GM23338 (cell line): ENCODE measurements around the gene IRF3. TPM values are rescaled to one million over a fixed set of nuclear protein-coding genes. Genes with fewer than 3 reads are reported as not detected.

Source experiments
- ATAC-seq: fragments of 200-7000 bp; cut with Tn5 transposase; 3 replicates; pipeline ENCODE4 v1.9.1; 2020
- DNase-seq: peaks from one replicate; pipeline ENCODE4 v3.0.0-alpha.2; 2015; ENCODE audit warnings: low spot score
- H2AFZ ChIP-seq: fragments of 200-600 bp; sonication (generic); 2 replicates; pipeline ENCODE4 v1.8.0; 2016; ENCODE audit warnings: antibody characterized with exemption, mild to moderate bottlenecking, moderate library complexity
- H3F3A ChIP-seq: fragments of 200-600 bp; sonication (generic); replicated peaks from 2 replicates; pipeline ENCODE4 v1.8.0; 2017; ENCODE audit warnings: antibody characterized with exemption, mixed run types, low read depth
- H3K27ac ChIP-seq: fragments of 200-600 bp; sonication (generic); 2 replicates; pipeline ENCODE4 v1.6.1; 2016; ENCODE audit warnings: low read depth
- H3K27me3 ChIP-seq: fragments of 200-600 bp; sonication (generic); 2 replicates; pipeline ENCODE4 v1.8.0; 2016; ENCODE audit warnings: mild to moderate bottlenecking, mixed run types, moderate library complexity; ENCODE audit not compliant: insufficient read depth
- H3K36me3 ChIP-seq: fragments of 200-600 bp; sonication (generic); 2 replicates; pipeline ENCODE4 v1.8.0; 2016; ENCODE audit warnings: mild to moderate bottlenecking; ENCODE audit not compliant: insufficient read depth
- H3K4me1 ChIP-seq: fragments of 200-600 bp; sonication (generic); 2 replicates; pipeline ENCODE4 v1.8.0; 2016; ENCODE audit warnings: mild to moderate bottlenecking, moderate library complexity; ENCODE audit not compliant: insufficient read depth
- H3K4me2 ChIP-seq: fragments of 200-600 bp; sonication (generic); 2 replicates; pipeline ENCODE4 v1.7.1; 2017; ENCODE audit warnings: mixed run types
- H3K4me3 ChIP-seq: fragments of 200-600 bp; sonication (generic); 2 replicates; pipeline ENCODE4 v1.6.1; 2016; ENCODE audit warnings: mixed run types
- H3K79me2 ChIP-seq: fragments of 200-600 bp; sonication (generic); replicated peaks from 2 replicates; pipeline ENCODE4 v1.8.0; 2017; ENCODE audit warnings: mild to moderate bottlenecking; ENCODE audit not compliant: insufficient read depth
- H3K9me2 ChIP-seq: fragments of 200-600 bp; sonication (generic); 2 replicates; pipeline ENCODE4 v1.8.0; 2017; ENCODE audit not compliant: insufficient read depth
- H4K20me1 ChIP-seq: fragments of 200-600 bp; sonication (generic); replicated peaks from 2 replicates; pipeline ENCODE4 v1.8.0; 2017; ENCODE audit warnings: mild to moderate bottlenecking; ENCODE audit not compliant: insufficient read depth
- H3K27ac Mint-ChIP-seq: 2 replicates; pipeline ENCODE4 v1.8.0; 2020; ENCODE audit warnings: inconsistent platforms, mild to moderate bottlenecking, moderate library complexity, mixed read lengths
- H3K27me3 Mint-ChIP-seq: 3 replicates; pipeline ENCODE4 v1.8.0; 2022; ENCODE audit warnings: low read depth, mild to moderate bottlenecking, moderate library complexity, mixed read lengths, inconsistent platforms; ENCODE audit not compliant: insufficient read depth, poor library complexity
- H3K36me3 Mint-ChIP-seq: 3 replicates; pipeline ENCODE4 v1.8.0; 2021; ENCODE audit warnings: low read depth, mild to moderate bottlenecking, inconsistent platforms, moderate library complexity, mixed read lengths
- H3K4me1 Mint-ChIP-seq: 3 replicates; pipeline ENCODE4 v1.8.0; 2020; ENCODE audit warnings: mild to moderate bottlenecking, inconsistent platforms, mixed read lengths
- H3K4me3 Mint-ChIP-seq: 3 replicates; pipeline ENCODE4 v1.8.0; 2021; ENCODE audit warnings: moderate library complexity, mild to moderate bottlenecking, inconsistent platforms, mixed read lengths
- H3K9me3 Mint-ChIP-seq: 3 replicates; pipeline ENCODE4 v1.8.0; 2020; ENCODE audit warnings: moderate library complexity, mild to moderate bottlenecking, inconsistent platforms, mixed read lengths
- JUNB ChIP-seq: IDR thresholded peaks from one replicate; pipeline ENCODE4 v1.6.1; 2016; ENCODE audit warnings: antibody characterized with exemption; ENCODE audit not compliant: unreplicated experiment
- POLR2AphosphoS5 ChIP-seq: IDR thresholded peaks from 2 replicates; pipeline ENCODE4 v1.6.1; 2016; ENCODE audit warnings: antibody characterized with exemption, low read depth
- ZNF331 ChIP-seq: fragments of 250-450 bp; sonication (Bioruptor Pico); IDR thresholded peaks from 2 replicates; pipeline ENCODE4 v1.5.0; 2020; ENCODE audit warnings: low read depth, mild to moderate bottlenecking, moderate library complexity
- polyA plus RNA-seq: library from polyadenylated mRNA; unstranded; fragments of >200 nt; fragmentation: Nextera tagmentation; extraction: Ambion mirVana; gene quantifications from 2 replicates; pipeline ENCODE4 v1.2.1, GENCODE V29; 2016
- total RNA-seq: library from RNA; depleted of rRNA; stranded (reverse); fragments of >200 nt; shearing (Covaris generic); gene quantifications from 2 replicates; pipeline ENCODE4 v1.2.3, GENCODE V29; 2014
- TF ChIP-seq, protein P1 (sequence below): IDR thresholded peaks from one replicate; pipeline ENCODE4 v1.6.1; 2018; ENCODE audit warnings: antibody characterized with exemption; ENCODE audit not compliant: unreplicated experiment
- TF ChIP-seq, protein P2 (sequence below), 2 experiments: fragments of 200-600 bp in 1 of 2; sonication (generic) in 1 of 2; conservative IDR thresholded peaks; 2 replicates each; pipeline versions ENCODE4 v1.5.1 to v1.6.1; 2016 to 2017; ENCODE audit warnings: antibody characterized with exemption in 2 of 2, low read depth in 2 of 2, mild to moderate bottlenecking in 2 of 2, moderate library complexity in 1 of 2

The IRF3 gene
- total and polyA plus RNA-seq, 2 experiments from 2014 or later = 57.4 to 164 TPM

DNA sequence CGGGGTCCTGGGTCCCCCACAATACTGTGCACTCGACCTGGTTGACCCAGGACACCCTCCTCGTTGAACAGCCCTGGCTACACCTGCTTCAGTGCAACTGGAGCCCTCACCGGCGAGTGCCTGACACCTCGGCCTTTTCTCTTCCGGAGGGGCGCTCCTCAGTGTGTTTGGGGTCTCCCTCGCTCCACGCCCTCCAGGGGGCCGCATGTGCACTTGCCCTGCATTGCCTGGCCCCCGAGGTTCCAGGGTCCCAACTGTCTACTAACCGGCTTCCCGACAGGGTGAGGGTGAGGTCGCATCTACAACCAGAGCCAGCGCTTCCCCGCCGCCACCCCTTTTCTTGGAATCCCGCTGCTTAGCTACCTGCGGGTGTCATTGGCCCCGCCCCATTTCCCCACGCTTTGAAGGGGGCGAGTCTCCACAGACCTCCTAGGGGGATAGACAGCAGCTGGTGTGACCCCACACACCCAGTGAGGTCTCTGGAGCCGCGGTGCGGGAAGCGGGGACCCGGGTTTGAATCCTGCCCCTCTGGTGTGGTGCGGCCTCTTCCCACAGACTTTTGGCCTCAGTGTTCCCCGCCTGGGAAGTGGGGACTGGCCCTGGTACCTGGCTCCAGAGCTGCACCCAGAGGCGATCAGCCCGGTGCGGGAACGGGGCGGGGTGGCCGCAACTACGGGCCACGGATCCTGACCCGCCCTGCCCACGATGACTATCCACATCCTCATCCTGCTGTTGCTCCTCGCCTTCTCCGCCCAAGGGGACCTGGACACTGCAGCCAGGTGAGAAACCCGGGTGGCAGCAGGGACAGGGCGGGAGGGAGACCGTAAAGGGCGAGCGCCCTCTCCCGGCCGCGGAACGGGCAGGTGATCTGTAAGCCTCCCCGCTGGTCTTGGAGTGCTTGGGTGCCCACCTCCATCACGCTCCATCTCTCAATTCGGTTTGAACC, 23.7 kb upstream of the IRF3 start, which contains the start of gene ADM5:
Gene ADM5, plus strand, starts transcription at position 462 of the 946 bp plus-strand sequence. Its CDS starts 244 bp downstream, at position 706.
- Mint-ChIP-seq H3K27me3 (peaks cover 39% of the 10 kb centered on the region), H3K9me3 (peaks cover 8% of the 10 kb centered on the region)
- peaks cover 58% of the 10 kb centered on the region for H3F3A ChIP-seq

More for the DNA sequence above, 23.7 kb upstream of the IRF3 start, which contains the start of gene ADM5:
- DNase-seq (peak; percentile 85), ATAC-seq (peak; percentile 62)
- Histone ChIP-seq H3K4me3 (peak within 1 kb of the TSS; percentile 97), H3K4me2 (peak within 1 kb of the TSS; percentile 99), H3K9me2 (no peaks in the 10 kb centered on the region), H3K27me3 (no peaks in the 10 kb centered on the region), H3K27ac (peak within 1 kb of the TSS; percentile 85), H2AFZ (no peak within 1 kb of the TSS; the same call in 1 of the 2 replicates), H3K36me3 (peaks cover 12% of the 10 kb centered on the region), H3K79me2 (peaks cover 18% of the 10 kb centered on the region), H3K4me1 (peaks cover 29% of the 10 kb centered on the region), H4K20me1 (peaks cover 25% of the 10 kb centered on the region)
- TF ChIP-seq, protein P1, sequence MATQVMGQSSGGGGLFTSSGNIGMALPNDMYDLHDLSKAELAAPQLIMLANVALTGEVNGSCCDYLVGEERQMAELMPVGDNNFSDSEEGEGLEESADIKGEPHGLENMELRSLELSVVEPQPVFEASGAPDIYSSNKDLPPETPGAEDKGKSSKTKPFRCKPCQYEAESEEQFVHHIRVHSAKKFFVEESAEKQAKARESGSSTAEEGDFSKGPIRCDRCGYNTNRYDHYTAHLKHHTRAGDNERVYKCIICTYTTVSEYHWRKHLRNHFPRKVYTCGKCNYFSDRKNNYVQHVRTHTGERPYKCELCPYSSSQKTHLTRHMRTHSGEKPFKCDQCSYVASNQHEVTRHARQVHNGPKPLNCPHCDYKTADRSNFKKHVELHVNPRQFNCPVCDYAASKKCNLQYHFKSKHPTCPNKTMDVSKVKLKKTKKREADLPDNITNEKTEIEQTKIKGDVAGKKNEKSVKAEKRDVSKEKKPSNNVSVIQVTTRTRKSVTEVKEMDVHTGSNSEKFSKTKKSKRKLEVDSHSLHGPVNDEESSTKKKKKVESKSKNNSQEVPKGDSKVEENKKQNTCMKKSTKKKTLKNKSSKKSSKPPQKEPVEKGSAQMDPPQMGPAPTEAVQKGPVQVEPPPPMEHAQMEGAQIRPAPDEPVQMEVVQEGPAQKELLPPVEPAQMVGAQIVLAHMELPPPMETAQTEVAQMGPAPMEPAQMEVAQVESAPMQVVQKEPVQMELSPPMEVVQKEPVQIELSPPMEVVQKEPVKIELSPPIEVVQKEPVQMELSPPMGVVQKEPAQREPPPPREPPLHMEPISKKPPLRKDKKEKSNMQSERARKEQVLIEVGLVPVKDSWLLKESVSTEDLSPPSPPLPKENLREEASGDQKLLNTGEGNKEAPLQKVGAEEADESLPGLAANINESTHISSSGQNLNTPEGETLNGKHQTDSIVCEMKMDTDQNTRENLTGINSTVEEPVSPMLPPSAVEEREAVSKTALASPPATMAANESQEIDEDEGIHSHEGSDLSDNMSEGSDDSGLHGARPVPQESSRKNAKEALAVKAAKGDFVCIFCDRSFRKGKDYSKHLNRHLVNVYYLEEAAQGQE = no peak
- TF ChIP-seq ZNF331 (CRISPR knock-in tag) = no peak
- TF ChIP-seq, protein P2, sequence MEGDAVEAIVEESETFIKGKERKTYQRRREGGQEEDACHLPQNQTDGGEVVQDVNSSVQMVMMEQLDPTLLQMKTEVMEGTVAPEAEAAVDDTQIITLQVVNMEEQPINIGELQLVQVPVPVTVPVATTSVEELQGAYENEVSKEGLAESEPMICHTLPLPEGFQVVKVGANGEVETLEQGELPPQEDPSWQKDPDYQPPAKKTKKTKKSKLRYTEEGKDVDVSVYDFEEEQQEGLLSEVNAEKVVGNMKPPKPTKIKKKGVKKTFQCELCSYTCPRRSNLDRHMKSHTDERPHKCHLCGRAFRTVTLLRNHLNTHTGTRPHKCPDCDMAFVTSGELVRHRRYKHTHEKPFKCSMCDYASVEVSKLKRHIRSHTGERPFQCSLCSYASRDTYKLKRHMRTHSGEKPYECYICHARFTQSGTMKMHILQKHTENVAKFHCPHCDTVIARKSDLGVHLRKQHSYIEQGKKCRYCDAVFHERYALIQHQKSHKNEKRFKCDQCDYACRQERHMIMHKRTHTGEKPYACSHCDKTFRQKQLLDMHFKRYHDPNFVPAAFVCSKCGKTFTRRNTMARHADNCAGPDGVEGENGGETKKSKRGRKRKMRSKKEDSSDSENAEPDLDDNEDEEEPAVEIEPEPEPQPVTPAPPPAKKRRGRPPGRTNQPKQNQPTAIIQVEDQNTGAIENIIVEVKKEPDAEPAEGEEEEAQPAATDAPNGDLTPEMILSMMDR (conservative IDR thresholded peaks at IDR 0.05; ENCODE audit: low read depth in 2 of 2) = peak; percentile 69 to 84
- TF ChIP-seq POLR2AphosphoS5 = peak; percentile 50
- no peak for TF ChIP-seq JUNB
- peak within 1 kb of the TSS; percentile 95 for H3K27ac Mint-ChIP-seq
- peaks cover 49% of the 10 kb centered on the region for H3K36me3 Mint-ChIP-seq
- peak within 1 kb of the TSS; percentile 94 for H3K4me3 Mint-ChIP-seq
- peaks cover 44% of the 10 kb centered on the region for H3K4me1 Mint-ChIP-seq
